ENCODE results near the gene NUP155. TPM values are rescaled to one million over a fixed set of nuclear protein-coding genes. Genes with fewer than 3 reads are reported as not detected.

NUP155 gene
- total RNA-seq, 4 donors from 2014 or later = 15.6 to 31.4 (median 16.4) TPM

- DNase-seq = no peak
- Histone ChIP-seq H3K27ac (no peak overlapping the region), H3K4me3 (no peak overlapping the region), H3K4me1 (no peaks in the 10 kb centered on the region), H3K9me3 (no peaks in the 10 kb centered on the region), H3K27me3 (no peaks in the 10 kb centered on the region), H3K36me3 (peaks cover 0 to 93% (median 0%) of the 10 kb centered on the region in 3 donors)
- TF ChIP-seq CTCF (IDR thresholded peaks at IDR 0.05) = no peak
- TF ChIP-seq POLR2A (IDR thresholded peaks at IDR 0.05) = no peak
Observed at GRCh38 chr5:37326536-37326935, 44.4 kb downstream of the NUP155 start.

GRCh38 chr5:37323607-37324006, 47.3 kb downstream of the NUP155 start:
- TF ChIP-seq CTCF (IDR thresholded peaks at IDR 0.05) (no peak), POLR2A (IDR thresholded peaks at IDR 0.05) (no peak)
- H3K4me1 ChIP-seq = no peaks in the 10 kb centered on the region
- H3K36me3 ChIP-seq = peaks cover 0 to 83% (median 0%) of the 10 kb centered on the region in 3 donors
- H3K27me3 ChIP-seq = no peaks in the 10 kb centered on the region
- no peak overlapping the region for H3K4me3 ChIP-seq
- H3K27ac ChIP-seq = no peak overlapping the region
- no peak for DNase-seq
- H3K9me3 ChIP-seq = no peaks in the 10 kb centered on the region

- no peak overlapping the region for H3K27ac ChIP-seq
- H3K36me3 ChIP-seq = peaks cover 0 to 75% (median 3%) of the 10 kb centered on the region in 3 donors
- TF ChIP-seq CTCF (IDR thresholded peaks at IDR 0.05) = no peak
- no peak for TF ChIP-seq POLR2A (IDR thresholded peaks at IDR 0.05)
- DNase-seq = no peak
- no peaks in the 10 kb centered on the region for H3K4me1 ChIP-seq
- no peak overlapping the region for H3K4me3 ChIP-seq
- H3K9me3 ChIP-seq = no peaks in the 10 kb centered on the region
- H3K27me3 ChIP-seq = no peaks in the 10 kb centered on the region
Observed at GRCh38 chr5:37319037-37319782, 51.7 kb downstream of the NUP155 start.

GRCh38 chr5:37316027-37316426, 54.9 kb downstream of the NUP155 start:
- no peak for DNase-seq
- Histone ChIP-seq H3K36me3 (peaks cover 0 to 73% (median 3%) of the 10 kb centered on the region in 3 donors), H3K4me3 (no peak overlapping the region), H3K27me3 (no peaks in the 10 kb centered on the region), H3K27ac (no peak overlapping the region), H3K9me3 (no peaks in the 10 kb centered on the region), H3K4me1 (no peaks in the 10 kb centered on the region)
- TF ChIP-seq CTCF (IDR thresholded peaks at IDR 0.05) (no peak), POLR2A (IDR thresholded peaks at IDR 0.05) (no peak)

- no peak for TF ChIP-seq CTCF (IDR thresholded peaks at IDR 0.05)
- TF ChIP-seq POLR2A (IDR thresholded peaks at IDR 0.05) = no peak
- Histone ChIP-seq H3K9me3 (no peaks in the 10 kb centered on the region), H3K4me1 (no peaks in the 10 kb centered on the region), H3K27me3 (no peaks in the 10 kb centered on the region), H3K36me3 (peaks cover 0 to 78% (median 0%) of the 10 kb centered on the region in 3 donors), H3K4me3 (no peak overlapping the region), H3K27ac (no peak overlapping the region)
- DNase-seq = no peak
Observed at GRCh38 chr5:37310360-37310759, 60.5 kb downstream of the NUP155 start.
